ENCODE measurements around the gene NOL9.

Gene NOL9

GRCh38 chr1:6488602-6489382, 65.5 kb downstream of the NOL9 start:
- DNase-seq (ENCODE audit: low read depth) = no peak

- no peak for DNase-seq (ENCODE audit: low read depth)
These were observed 66.4 kb downstream of the NOL9 start for GRCh38 chr1:6487804-6488484.

- no peak for DNase-seq (ENCODE audit: low read depth)
These were observed 67.8 kb downstream of the NOL9 start for GRCh38 chr1:6486433-6487011.

- no peak for DNase-seq (ENCODE audit: low read depth)
These were observed 68.9 kb downstream of the NOL9 start for GRCh38 chr1:6485168-6486101.

GRCh38 chr1:6484826-6485167, 69.5 kb downstream of the NOL9 start:
- DNase-seq (ENCODE audit: low read depth) = no peak

- DNase-seq (ENCODE audit: low read depth) = no peak
These were observed 70.6 kb downstream of the NOL9 start for GRCh38 chr1:6483761-6484117.

GRCh38 chr1:6483017-6483760, 71.1 kb downstream of the NOL9 start:
- DNase-seq (ENCODE audit: low read depth) = no peak

GRCh38 chr1:6481820-6482219, 72.5 kb downstream of the NOL9 start:
- DNase-seq (ENCODE audit: low read depth) = no peak

- no peak for DNase-seq (ENCODE audit: low read depth)
These were observed 77.1 kb downstream of the NOL9 start for GRCh38 chr1:6477039-6477820.

GRCh38 chr1:6476483-6476882, 77.8 kb downstream of the NOL9 start:
- DNase-seq (ENCODE audit: low read depth) = no peak

- no peak for DNase-seq (ENCODE audit: low read depth)
These were observed 78.8 kb downstream of the NOL9 start for GRCh38 chr1:6475381-6476133.

GRCh38 chr1:6474815-6475282, 79.5 kb downstream of the NOL9 start:
- no peak for DNase-seq (ENCODE audit: low read depth)

- no peak for DNase-seq (ENCODE audit: low read depth)
These were observed 80.1 kb downstream of the NOL9 start for GRCh38 chr1:6473974-6474814.

- DNase-seq (ENCODE audit: low read depth) = no peak
These were observed 81.2 kb downstream of the NOL9 start for GRCh38 chr1:6473156-6473555.

GRCh38 chr1:6472391-6472790, 81.9 kb downstream of the NOL9 start:
- DNase-seq (ENCODE audit: low read depth) = no peak

GRCh38 chr1:6471970-6472368, 82.3 kb downstream of the NOL9 start:
- no peak for DNase-seq (ENCODE audit: low read depth)
